PFSK-1 (cell line): ENCODE data around the gene TMEM120B.

Source experiments
- POLR2AphosphoS5 ChIP-seq: IDR thresholded peaks from 2 replicates; pipeline ENCODE4 v1.6.1; 2012; ENCODE audit warnings: low read depth, mild to moderate bottlenecking, control low read depth, low read length, moderate library complexity
- TAF1 ChIP-seq: IDR thresholded peaks from 2 replicates; pipeline ENCODE4 v1.6.1; 2012; ENCODE audit warnings: low read length, control low read depth, borderline replicate concordance; ENCODE audit not compliant: insufficient read depth
- TF ChIP-seq, protein P1 (sequence below), 2 experiments: IDR thresholded peaks; 2 replicates each; pipeline versions ENCODE4 v1.6.1 to v1.8.0; 2011 to 2012; ENCODE audit warnings: low read depth in 2 of 2, low read length in 2 of 2, control low read depth in 1 of 2, inconsistent platforms in 1 of 2, mild to moderate bottlenecking in 1 of 2, moderate library complexity in 1 of 2; ENCODE audit not compliant: insufficient read depth in 1 of 2

DNA sequence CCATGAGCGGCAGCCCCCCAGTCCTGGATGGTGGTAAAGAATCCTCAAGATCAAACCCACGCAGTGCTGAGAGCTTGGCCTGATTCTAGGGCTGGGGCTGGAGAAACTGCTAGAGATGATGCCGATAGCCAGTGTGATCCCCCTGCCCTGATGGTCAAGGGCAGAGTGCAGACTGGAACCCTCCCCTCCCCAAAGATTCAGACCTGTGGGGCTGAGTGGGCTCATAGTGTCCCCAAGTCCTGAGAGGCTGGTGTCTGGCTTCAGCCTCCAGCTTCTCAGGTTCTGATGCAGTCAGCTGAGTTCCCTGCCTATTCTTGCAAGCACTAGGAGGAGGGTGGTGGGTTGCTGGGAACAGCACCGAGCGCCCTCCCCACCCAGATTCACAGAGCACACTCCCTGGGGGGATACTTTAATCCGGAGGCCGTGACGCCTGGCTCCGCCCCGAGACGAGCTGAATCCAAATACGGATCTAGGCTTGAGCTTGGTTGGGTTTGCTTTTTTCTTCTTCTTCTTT, 69.0 kb downstream of the TMEM120B start:
- TF ChIP-seq POLR2AphosphoS5 (no peak; the same call in 1 of the 2 replicates), TAF1 (no peak)
- TF ChIP-seq, protein P1, sequence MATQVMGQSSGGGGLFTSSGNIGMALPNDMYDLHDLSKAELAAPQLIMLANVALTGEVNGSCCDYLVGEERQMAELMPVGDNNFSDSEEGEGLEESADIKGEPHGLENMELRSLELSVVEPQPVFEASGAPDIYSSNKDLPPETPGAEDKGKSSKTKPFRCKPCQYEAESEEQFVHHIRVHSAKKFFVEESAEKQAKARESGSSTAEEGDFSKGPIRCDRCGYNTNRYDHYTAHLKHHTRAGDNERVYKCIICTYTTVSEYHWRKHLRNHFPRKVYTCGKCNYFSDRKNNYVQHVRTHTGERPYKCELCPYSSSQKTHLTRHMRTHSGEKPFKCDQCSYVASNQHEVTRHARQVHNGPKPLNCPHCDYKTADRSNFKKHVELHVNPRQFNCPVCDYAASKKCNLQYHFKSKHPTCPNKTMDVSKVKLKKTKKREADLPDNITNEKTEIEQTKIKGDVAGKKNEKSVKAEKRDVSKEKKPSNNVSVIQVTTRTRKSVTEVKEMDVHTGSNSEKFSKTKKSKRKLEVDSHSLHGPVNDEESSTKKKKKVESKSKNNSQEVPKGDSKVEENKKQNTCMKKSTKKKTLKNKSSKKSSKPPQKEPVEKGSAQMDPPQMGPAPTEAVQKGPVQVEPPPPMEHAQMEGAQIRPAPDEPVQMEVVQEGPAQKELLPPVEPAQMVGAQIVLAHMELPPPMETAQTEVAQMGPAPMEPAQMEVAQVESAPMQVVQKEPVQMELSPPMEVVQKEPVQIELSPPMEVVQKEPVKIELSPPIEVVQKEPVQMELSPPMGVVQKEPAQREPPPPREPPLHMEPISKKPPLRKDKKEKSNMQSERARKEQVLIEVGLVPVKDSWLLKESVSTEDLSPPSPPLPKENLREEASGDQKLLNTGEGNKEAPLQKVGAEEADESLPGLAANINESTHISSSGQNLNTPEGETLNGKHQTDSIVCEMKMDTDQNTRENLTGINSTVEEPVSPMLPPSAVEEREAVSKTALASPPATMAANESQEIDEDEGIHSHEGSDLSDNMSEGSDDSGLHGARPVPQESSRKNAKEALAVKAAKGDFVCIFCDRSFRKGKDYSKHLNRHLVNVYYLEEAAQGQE (IDR thresholded peaks at IDR 0.05; ENCODE audit: insufficient read depth in 1 of 2, low read depth in 2 of 2, low read length in 2 of 2), result no peak
